Thyroid gland (tissue), 4 donors: Measurements from ENCODE around the gene OGFR. TPM values are rescaled to one million over a fixed set of nuclear protein-coding genes. Genes with fewer than 3 reads are reported as not detected.

ENCODE experiments used
- DNase-seq, 2 donors: peaks; one replicate each; pipeline ENCODE4 v3.0.0-alpha.2; 2019
- H3K27ac ChIP-seq, 3 donors: fragments of 200-600 bp; sonication (generic); 1 replicate in 2 of 3; 2 replicates in 1 of 3; pipeline ENCODE4 v1.5.1; 2016 to 2019; ENCODE audit warnings: mild to moderate bottlenecking in 1 of 3, moderate library complexity in 1 of 3
- H3K27me3 ChIP-seq: fragments of 200-600 bp; sonication (generic); one replicate; pipeline ENCODE4 v1.5.1; 2019
- H3K36me3 ChIP-seq, 2 donors: fragments of 200-600 bp; sonication (generic); one replicate each; pipeline ENCODE4 v1.5.1; 2016 to 2019
- H3K4me1 ChIP-seq, 2 donors: fragments of 200-600 bp; sonication (generic); one replicate each; pipeline ENCODE4 v1.5.1; 2017 to 2019
- H3K4me3 ChIP-seq, 3 donors: fragments of 200-600 bp; sonication (generic); replicated peaks in 1 of 3; 1 replicate in 2 of 3; 2 replicates in 1 of 3; pipeline ENCODE4 v1.5.1; 2016; ENCODE audit warnings: mild to moderate bottlenecking in 1 of 3
- H3K9me3 ChIP-seq: fragments of 200-600 bp; sonication (generic); one replicate; pipeline ENCODE4 v1.5.1; 2017
- CTCF ChIP-seq, 6 experiments: fragments of 200-600 bp in 3 of 6; fragments of 450-650 bp in 3 of 6; sonication (generic) in 3 of 6; IDR thresholded peaks; one replicate each; pipeline ENCODE4 v1.5.1; 2016 to 2019; ENCODE audit warnings: antibody characterized with exemption in 6 of 6, mild to moderate bottlenecking in 2 of 6, inconsistent platforms in 1 of 6, moderate library complexity in 1 of 6
- POLR2A ChIP-seq, 2 donors: fragments of 450-650 bp; IDR thresholded peaks; one replicate each; pipeline ENCODE4 v1.6.1; 2017; ENCODE audit warnings: antibody characterized with exemption in 2 of 2, mild to moderate bottlenecking in 2 of 2, moderate library complexity in 1 of 2
- WGBS, 2 donors: methylation state at CpG; one replicate each; pipeline ENCODE4 v1.1.5; 2017; 5-methylcytosine and 5-hydroxymethylcytosine counted together
- intact Hi-C: fragments of 100-400 bp; cut with DNase I; formaldehyde crosslinking; loops from one replicate; pipeline ENCODE4 v1.15.1; 2023
- total RNA-seq, 4 donors: library from RNA; depleted of rRNA; stranded (reverse); fragments of >200 nt; gene quantifications; one replicate each; pipeline ENCODE4 v1.2.3, GENCODE V29; 2016

OGFR gene
- total RNA-seq, 4 donors from 2014 or later: 50.0 to 67.6 (median 63.7) TPM

GRCh38 chr20:62787866-62788265, 16.8 kb upstream of the OGFR start:
- H3K36me3 ChIP-seq: no peaks in the 10 kb centered on the region
- H3K27ac ChIP-seq: no peak overlapping the region
- intact Hi-C loops: no loop called here
- 35 to 36% methylated on average over 5 of the region's 5 CpGs for WGBS, 2 donors
- no peak for TF ChIP-seq CTCF (IDR thresholded peaks at IDR 0.05)
- no peak for TF ChIP-seq POLR2A (IDR thresholded peaks at IDR 0.05)
- peak; percentile 46 to 54 for DNase-seq
- H3K4me3 ChIP-seq: no peak overlapping the region
- no peaks in the 10 kb centered on the region for H3K9me3 ChIP-seq
- no peaks in the 10 kb centered on the region for H3K27me3 ChIP-seq
- H3K4me1 ChIP-seq: peaks cover 0 to 4% of the 10 kb centered on the region in 2 donors

GRCh38 chr20:62788607-62789006, 16.0 kb upstream of the OGFR start:
- H3K9me3 ChIP-seq: no peaks in the 10 kb centered on the region
- no peak overlapping the region for H3K4me3 ChIP-seq
- no peak for DNase-seq
- no peaks in the 10 kb centered on the region for H3K27me3 ChIP-seq
- no peaks in the 10 kb centered on the region for H3K36me3 ChIP-seq
- 52 to 54% methylated on average over 7 to 11 of the region's 15 CpGs for WGBS, 2 donors
- no peak overlapping the region for H3K27ac ChIP-seq
- intact Hi-C loops: no loop called here
- H3K4me1 ChIP-seq: peaks cover 1 to 8% of the 10 kb centered on the region in 2 donors
- TF ChIP-seq POLR2A (IDR thresholded peaks at IDR 0.05) (no peak), CTCF (IDR thresholded peaks at IDR 0.05) (no peak)

- intact Hi-C loops: loop anchor here (5.0 kb wide), 1 partner anchor 293 kb away; no protein-coding TSS in a partner anchor
- no peak for TF ChIP-seq POLR2A (IDR thresholded peaks at IDR 0.05)
- TF ChIP-seq CTCF (IDR thresholded peaks at IDR 0.05): no peak
- H3K4me3 ChIP-seq: no peak overlapping the region
- peaks cover 9 to 17% of the 10 kb centered on the region in 2 donors for H3K4me1 ChIP-seq
- H3K36me3 ChIP-seq: no peaks in the 10 kb centered on the region
- no peak overlapping the region for H3K27ac ChIP-seq
- no peaks in the 10 kb centered on the region for H3K27me3 ChIP-seq
- DNase-seq: no peak
- H3K9me3 ChIP-seq: no peaks in the 10 kb centered on the region
- WGBS, 2 donors: 89 to 92% methylated on average over 12 of the region's 12 CpGs
These were observed 14.6 kb upstream of the OGFR start for GRCh38 chr20:62790075-62790474.

GRCh38 chr20:62791301-62792181, 13.1 kb upstream of the OGFR start:
- Histone ChIP-seq H3K9me3 (no peaks in the 10 kb centered on the region), H3K27ac (no peak overlapping the region), H3K27me3 (no peaks in the 10 kb centered on the region), H3K4me3 (no peak overlapping the region), H3K4me1 (peaks cover 12 to 17% of the 10 kb centered on the region in 2 donors), H3K36me3 (no peaks in the 10 kb centered on the region)
- WGBS, 2 donors: 34 to 40% methylated on average over 22 of the region's 23 CpGs
- intact Hi-C loops: loop anchor here (2.0 to 5.0 kb wide), 2 partner anchors 121 to 294 kb away; no protein-coding TSS in a partner anchor
- DNase-seq: peak; percentile 82 to 84
- no peak for TF ChIP-seq POLR2A (IDR thresholded peaks at IDR 0.05)
- TF ChIP-seq CTCF (IDR thresholded peaks at IDR 0.05): peak; percentile 79 to 93 (median 84)
